Esophagus muscularis mucosa (tissue), 4 donors: ENCODE data around the gene DNAH11. TPM values are rescaled to one million over a fixed set of nuclear protein-coding genes. Genes with fewer than 3 reads are reported as not detected.

Experiments
- DNase-seq: peaks from one replicate; pipeline ENCODE4 v3.0.0-alpha.2; 2017; ENCODE audit errors: extremely low spot score
- H3K27ac ChIP-seq, 4 donors: fragments of 200-600 bp; sonication (generic); replicated peaks in 1 of 4; 1 replicate in 3 of 4; 2 replicates in 1 of 4; pipeline ENCODE4 v1.5.1; 2016 to 2019; ENCODE audit warnings: mild to moderate bottlenecking in 1 of 4
- H3K27me3 ChIP-seq, 4 donors: fragments of 200-600 bp; sonication (generic); one replicate each; pipeline versions ENCODE4 v1.5.1 to v1.6.0; 2016 to 2019
- H3K36me3 ChIP-seq, 4 donors: fragments of 200-600 bp; sonication (generic); one replicate each; pipeline ENCODE4 v1.5.1; 2016 to 2019
- H3K4me1 ChIP-seq, 4 donors: fragments of 200-600 bp; sonication (generic); one replicate each; pipeline ENCODE4 v1.5.1; 2016 to 2019
- H3K4me3 ChIP-seq, 4 donors: fragments of 200-600 bp; sonication (generic); 1 replicate in 2 of 4; 2 replicates in 2 of 4; pipeline ENCODE4 v1.5.1; 2016 to 2019; ENCODE audit warnings: mild to moderate bottlenecking in 4 of 4, moderate library complexity in 1 of 4
- H3K9me3 ChIP-seq, 4 donors: fragments of 200-600 bp; sonication (generic); 1 replicate in 3 of 4; 2 replicates in 1 of 4; pipeline ENCODE4 v1.5.1; 2016 to 2019
- EP300 ChIP-seq: sonication (generic); formaldehyde crosslinking; IDR thresholded peaks from one replicate; pipeline ENCODE4 v1.6.1; 2017; ENCODE audit warnings: antibody characterized with exemption
- POLR2A ChIP-seq: fragments of 450-650 bp; IDR thresholded peaks from one replicate; pipeline ENCODE4 v1.6.1; 2017; ENCODE audit warnings: antibody characterized with exemption, moderate library complexity, mild to moderate bottlenecking, low read depth
- POLR2AphosphoS5 ChIP-seq, 2 donors: sonication (generic); formaldehyde crosslinking; IDR thresholded peaks; one replicate each; pipeline ENCODE4 v1.6.1; 2017; ENCODE audit warnings: antibody characterized with exemption in 2 of 2
- WGBS: methylation state at CpG from one replicate; pipeline ENCODE4 v1.1.5; 2018; 5-methylcytosine and 5-hydroxymethylcytosine counted together
- intact Hi-C: fragments of 100-400 bp; cut with DNase I; formaldehyde crosslinking; loops from one replicate; pipeline ENCODE4 v1.15.1; 2023
- total RNA-seq, 4 donors: library from RNA; depleted of rRNA; stranded (reverse); fragments of >200 nt; gene quantifications; one replicate each; pipeline versions ENCODE4 v1.1.0 to v1.2.1, GENCODE V29; 2016
- TF ChIP-seq, protein P1 (sequence below), 3 experiments: fragments of 200-600 bp in 2 of 3; fragments of 450-650 bp in 1 of 3; sonication (generic) in 2 of 3; IDR thresholded peaks; one replicate each; pipeline ENCODE4 v1.5.1; 2017 to 2019; ENCODE audit warnings: antibody characterized with exemption in 3 of 3, mild to moderate bottlenecking in 2 of 3, moderate library complexity in 1 of 3

The DNAH11 gene
- total RNA-seq, 4 donors from 2014 or later: 8.7 to 16.6 (median 13.1) TPM

DNA sequence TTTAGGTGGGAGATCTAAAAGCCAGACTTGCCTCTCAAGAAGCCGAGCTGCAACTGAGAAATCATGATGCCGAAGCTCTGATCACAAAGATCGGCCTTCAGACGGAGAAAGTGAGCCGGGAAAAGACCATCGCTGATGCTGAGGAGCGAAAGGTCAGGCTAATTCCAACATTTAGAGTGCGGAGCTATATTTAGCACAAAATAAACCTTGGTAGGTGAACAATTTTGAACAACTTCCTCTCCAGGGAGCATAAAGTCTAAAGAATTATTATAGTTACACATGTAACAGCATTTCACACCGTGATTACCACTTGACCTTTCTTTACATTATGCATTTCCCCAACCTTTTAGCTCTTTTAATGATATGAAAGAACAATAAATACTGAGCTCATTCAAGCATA lies 236.1 kb downstream of the DNAH11 start:
- H3K36me3 ChIP-seq: no peaks in the 10 kb centered on the region
- TF ChIP-seq EP300 (no peak), POLR2A (no peak), POLR2AphosphoS5 (IDR thresholded peaks at IDR 0.05) (no peak)
- TF ChIP-seq, protein P1, sequence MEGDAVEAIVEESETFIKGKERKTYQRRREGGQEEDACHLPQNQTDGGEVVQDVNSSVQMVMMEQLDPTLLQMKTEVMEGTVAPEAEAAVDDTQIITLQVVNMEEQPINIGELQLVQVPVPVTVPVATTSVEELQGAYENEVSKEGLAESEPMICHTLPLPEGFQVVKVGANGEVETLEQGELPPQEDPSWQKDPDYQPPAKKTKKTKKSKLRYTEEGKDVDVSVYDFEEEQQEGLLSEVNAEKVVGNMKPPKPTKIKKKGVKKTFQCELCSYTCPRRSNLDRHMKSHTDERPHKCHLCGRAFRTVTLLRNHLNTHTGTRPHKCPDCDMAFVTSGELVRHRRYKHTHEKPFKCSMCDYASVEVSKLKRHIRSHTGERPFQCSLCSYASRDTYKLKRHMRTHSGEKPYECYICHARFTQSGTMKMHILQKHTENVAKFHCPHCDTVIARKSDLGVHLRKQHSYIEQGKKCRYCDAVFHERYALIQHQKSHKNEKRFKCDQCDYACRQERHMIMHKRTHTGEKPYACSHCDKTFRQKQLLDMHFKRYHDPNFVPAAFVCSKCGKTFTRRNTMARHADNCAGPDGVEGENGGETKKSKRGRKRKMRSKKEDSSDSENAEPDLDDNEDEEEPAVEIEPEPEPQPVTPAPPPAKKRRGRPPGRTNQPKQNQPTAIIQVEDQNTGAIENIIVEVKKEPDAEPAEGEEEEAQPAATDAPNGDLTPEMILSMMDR (IDR thresholded peaks at IDR 0.05): no peak
- no peak overlapping the region for H3K4me3 ChIP-seq
- no peaks in the 10 kb centered on the region for H3K9me3 ChIP-seq
- WGBS: 79% methylated on average over 9 of the region's 9 CpGs
- H3K27ac ChIP-seq: peak overlapping the region in 1 of 4 donors; percentile 10
- peaks cover 0 to 6% (median 0%) of the 10 kb centered on the region in 4 donors for H3K4me1 ChIP-seq
- no peak for DNase-seq
- H3K27me3 ChIP-seq: no peaks in the 10 kb centered on the region
- intact Hi-C loops: loop anchor here (10.0 kb wide), 2 partner anchors 234 to 306 kb away; partner anchors contain the start of gene DNAH11

DNA sequence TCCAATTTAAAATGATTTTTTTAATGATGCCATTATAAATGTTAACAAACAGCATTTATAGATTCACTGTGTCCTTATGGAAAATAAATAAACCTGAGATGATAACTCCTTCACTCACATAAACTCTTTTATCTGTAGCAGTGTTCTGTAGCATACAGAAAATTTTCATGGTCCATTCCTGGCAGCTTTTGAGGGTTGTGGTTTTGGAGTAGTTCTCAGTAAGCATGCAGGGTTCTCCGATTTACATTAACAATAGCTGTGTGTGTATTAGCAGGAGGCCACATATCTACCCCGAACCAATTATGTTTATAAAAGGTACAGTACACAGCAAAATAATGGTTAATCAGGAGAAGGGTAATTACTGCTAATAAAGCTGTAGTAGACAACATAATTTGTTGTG lies 240.2 kb downstream of the DNAH11 start:
- intact Hi-C loops: no loop called here
- no peak for DNase-seq
- Histone ChIP-seq H3K4me3 (no peak overlapping the region), H3K36me3 (no peaks in the 10 kb centered on the region), H3K4me1 (peaks cover 0 to 6% (median 0%) of the 10 kb centered on the region in 4 donors), H3K27ac (no peak overlapping the region), H3K9me3 (no peaks in the 10 kb centered on the region), H3K27me3 (no peaks in the 10 kb centered on the region)
- TF ChIP-seq POLR2AphosphoS5 (IDR thresholded peaks at IDR 0.05): no peak
- no peak for TF ChIP-seq EP300
- TF ChIP-seq, protein P1 (IDR thresholded peaks at IDR 0.05): no peak
- TF ChIP-seq POLR2A: no peak
- 82% methylated on average over 2 of the region's 2 CpGs for WGBS

DNA sequence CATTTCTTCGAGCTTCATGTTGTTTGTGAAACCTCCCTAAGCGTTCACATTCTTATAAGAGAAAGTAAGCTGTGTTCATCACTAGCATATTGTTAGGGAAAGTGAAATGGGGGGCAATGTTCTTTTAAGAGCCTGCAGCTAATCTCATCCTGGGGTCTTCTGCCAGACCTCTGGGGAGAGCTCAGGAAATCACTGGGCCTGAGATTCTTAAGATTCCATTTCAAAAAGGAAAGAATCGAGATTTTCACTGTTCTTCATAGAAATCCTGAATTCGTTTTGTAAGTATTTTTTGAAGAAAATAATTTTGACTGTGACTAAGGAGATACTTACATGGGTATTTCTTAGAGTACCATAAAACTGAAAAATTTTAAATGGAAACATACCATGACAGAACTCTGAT lies 242.2 kb downstream of the DNAH11 start:
- no peak overlapping the region for H3K27ac ChIP-seq
- no peak for DNase-seq
- no peaks in the 10 kb centered on the region for H3K9me3 ChIP-seq
- intact Hi-C loops: no loop called here
- 87% methylated on average over 4 of the region's 4 CpGs for WGBS
- no peak overlapping the region for H3K4me3 ChIP-seq
- H3K36me3 ChIP-seq: peaks cover 0 to under 1% (median 0%) of the 10 kb centered on the region in 4 donors
- no peaks in the 10 kb centered on the region for H3K4me1 ChIP-seq
- H3K27me3 ChIP-seq: no peaks in the 10 kb centered on the region
- no peak for TF ChIP-seq EP300
- TF ChIP-seq POLR2A: no peak
- TF ChIP-seq POLR2AphosphoS5 (IDR thresholded peaks at IDR 0.05): no peak
- TF ChIP-seq, protein P1 (IDR thresholded peaks at IDR 0.05): no peak

DNA sequence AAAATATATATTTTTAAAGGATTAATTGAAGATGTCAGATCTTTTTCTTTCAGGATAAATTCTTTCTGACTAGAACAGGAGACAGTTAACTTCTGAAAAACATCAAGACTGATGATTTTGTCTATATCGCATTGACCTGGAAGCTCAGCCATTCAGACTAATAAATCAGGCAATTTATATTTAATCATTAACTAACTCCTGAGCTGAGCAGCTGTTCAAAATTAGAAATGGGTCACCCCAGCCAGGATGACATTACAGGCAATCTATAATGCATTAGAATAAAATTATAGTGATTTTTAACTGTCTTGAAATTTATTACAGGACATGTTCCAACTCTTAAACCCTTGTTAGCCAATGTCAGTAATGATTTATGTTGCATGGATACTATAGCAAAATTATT lies 263.0 kb downstream of the DNAH11 start:
- no peak for DNase-seq
- no peak for TF ChIP-seq POLR2A
- TF ChIP-seq EP300: no peak
- intact Hi-C loops: no loop called here
- Histone ChIP-seq H3K4me3 (no peak overlapping the region), H3K27ac (no peak overlapping the region), H3K9me3 (no peaks in the 10 kb centered on the region), H3K27me3 (no peaks in the 10 kb centered on the region), H3K36me3 (no peaks in the 10 kb centered on the region), H3K4me1 (no peaks in the 10 kb centered on the region)
- WGBS: 72% methylated on average over 1 of the region's 1 CpG

DNA sequence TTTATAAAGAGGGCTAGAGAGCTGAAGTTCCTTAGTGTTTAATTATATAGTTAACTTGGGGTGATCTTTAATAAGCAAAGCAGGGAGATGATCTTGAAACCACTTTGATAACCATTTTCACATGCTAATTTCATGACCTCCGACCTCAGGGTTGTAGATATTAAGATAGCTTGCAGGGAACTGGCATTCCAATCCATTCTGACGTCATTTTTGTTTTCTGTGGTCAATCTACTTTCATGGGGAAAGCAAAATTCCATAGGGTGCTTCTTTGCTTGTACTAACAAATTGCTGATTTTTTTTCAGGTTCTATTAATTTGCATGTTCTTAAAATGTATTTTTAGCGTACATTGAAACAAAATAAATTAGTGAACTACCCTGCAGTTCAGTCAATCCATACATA lies 263.5 kb downstream of the DNAH11 start:
- Histone ChIP-seq H3K4me1 (no peaks in the 10 kb centered on the region), H3K9me3 (no peaks in the 10 kb centered on the region), H3K4me3 (no peak overlapping the region), H3K27me3 (no peaks in the 10 kb centered on the region), H3K27ac (no peak overlapping the region), H3K36me3 (no peaks in the 10 kb centered on the region)
- intact Hi-C loops: no loop called here
- TF ChIP-seq, protein P1 (IDR thresholded peaks at IDR 0.05): no peak
- TF ChIP-seq POLR2A: no peak
- TF ChIP-seq POLR2AphosphoS5 (IDR thresholded peaks at IDR 0.05): no peak
- TF ChIP-seq EP300: no peak
- DNase-seq: no peak
- 79% methylated on average over 3 of the region's 3 CpGs for WGBS
